GM23338 (cell line): Measurements from ENCODE around the gene MND1. TPM values are rescaled to one million over a fixed set of nuclear protein-coding genes. Genes with fewer than 3 reads are reported as not detected.

Source experiments
- ATAC-seq: fragments of 200-7000 bp; cut with Tn5 transposase; 3 replicates; pipeline ENCODE4 v1.9.1; 2020
- DNase-seq: peaks from one replicate; pipeline ENCODE4 v3.0.0-alpha.2; 2015; ENCODE audit warnings: low spot score
- H2AFZ ChIP-seq: fragments of 200-600 bp; sonication (generic); 2 replicates; pipeline ENCODE4 v1.8.0; 2016; ENCODE audit warnings: antibody characterized with exemption, mild to moderate bottlenecking, moderate library complexity
- H3F3A ChIP-seq: fragments of 200-600 bp; sonication (generic); replicated peaks from 2 replicates; pipeline ENCODE4 v1.8.0; 2017; ENCODE audit warnings: antibody characterized with exemption, mixed run types, low read depth
- H3K27ac ChIP-seq: fragments of 200-600 bp; sonication (generic); 2 replicates; pipeline ENCODE4 v1.6.1; 2016; ENCODE audit warnings: low read depth
- H3K27me3 ChIP-seq: fragments of 200-600 bp; sonication (generic); 2 replicates; pipeline ENCODE4 v1.8.0; 2016; ENCODE audit warnings: mild to moderate bottlenecking, mixed run types, moderate library complexity; ENCODE audit not compliant: insufficient read depth
- H3K36me3 ChIP-seq: fragments of 200-600 bp; sonication (generic); 2 replicates; pipeline ENCODE4 v1.8.0; 2016; ENCODE audit warnings: mild to moderate bottlenecking; ENCODE audit not compliant: insufficient read depth
- H3K4me1 ChIP-seq: fragments of 200-600 bp; sonication (generic); 2 replicates; pipeline ENCODE4 v1.8.0; 2016; ENCODE audit warnings: mild to moderate bottlenecking, moderate library complexity; ENCODE audit not compliant: insufficient read depth
- H3K4me2 ChIP-seq: fragments of 200-600 bp; sonication (generic); 2 replicates; pipeline ENCODE4 v1.7.1; 2017; ENCODE audit warnings: mixed run types
- H3K4me3 ChIP-seq: fragments of 200-600 bp; sonication (generic); 2 replicates; pipeline ENCODE4 v1.6.1; 2016; ENCODE audit warnings: mixed run types
- H3K79me2 ChIP-seq: fragments of 200-600 bp; sonication (generic); replicated peaks from 2 replicates; pipeline ENCODE4 v1.8.0; 2017; ENCODE audit warnings: mild to moderate bottlenecking; ENCODE audit not compliant: insufficient read depth
- H3K9me2 ChIP-seq: fragments of 200-600 bp; sonication (generic); 2 replicates; pipeline ENCODE4 v1.8.0; 2017; ENCODE audit not compliant: insufficient read depth
- H4K20me1 ChIP-seq: fragments of 200-600 bp; sonication (generic); replicated peaks from 2 replicates; pipeline ENCODE4 v1.8.0; 2017; ENCODE audit warnings: mild to moderate bottlenecking; ENCODE audit not compliant: insufficient read depth
- H3K27ac Mint-ChIP-seq: 2 replicates; pipeline ENCODE4 v1.8.0; 2020; ENCODE audit warnings: inconsistent platforms, mild to moderate bottlenecking, moderate library complexity, mixed read lengths
- H3K27me3 Mint-ChIP-seq: 3 replicates; pipeline ENCODE4 v1.8.0; 2022; ENCODE audit warnings: low read depth, mild to moderate bottlenecking, moderate library complexity, mixed read lengths, inconsistent platforms; ENCODE audit not compliant: insufficient read depth, poor library complexity
- H3K36me3 Mint-ChIP-seq: 3 replicates; pipeline ENCODE4 v1.8.0; 2021; ENCODE audit warnings: low read depth, mild to moderate bottlenecking, inconsistent platforms, moderate library complexity, mixed read lengths
- H3K4me1 Mint-ChIP-seq: 3 replicates; pipeline ENCODE4 v1.8.0; 2020; ENCODE audit warnings: mild to moderate bottlenecking, inconsistent platforms, mixed read lengths
- H3K4me3 Mint-ChIP-seq: 3 replicates; pipeline ENCODE4 v1.8.0; 2021; ENCODE audit warnings: moderate library complexity, mild to moderate bottlenecking, inconsistent platforms, mixed read lengths
- H3K9me3 Mint-ChIP-seq: 3 replicates; pipeline ENCODE4 v1.8.0; 2020; ENCODE audit warnings: moderate library complexity, mild to moderate bottlenecking, inconsistent platforms, mixed read lengths
- CREB1 ChIP-seq: fragments of 250-450 bp; sonication (Bioruptor Pico); IDR thresholded peaks from 2 replicates; pipeline ENCODE4 v1.5.0; 2020; ENCODE audit warnings: low read depth, mild to moderate bottlenecking, moderate library complexity
- EZH2 ChIP-seq: fragments of 200-600 bp; sonication (generic); IDR thresholded peaks from one replicate; pipeline ENCODE4 v1.8.0; 2017; ENCODE audit warnings: antibody characterized with exemption, mild to moderate bottlenecking, low read depth; ENCODE audit not compliant: unreplicated experiment
- EZH2phosphoT487 ChIP-seq: fragments of 200-600 bp; sonication (generic); IDR thresholded peaks from one replicate; pipeline ENCODE4 v1.8.1; 2018; ENCODE audit warnings: antibody characterized with exemption; ENCODE audit not compliant: unreplicated experiment
- JUNB ChIP-seq: IDR thresholded peaks from one replicate; pipeline ENCODE4 v1.6.1; 2016; ENCODE audit warnings: antibody characterized with exemption; ENCODE audit not compliant: unreplicated experiment
- NANOG ChIP-seq: IDR thresholded peaks from 2 replicates; pipeline ENCODE4 v1.6.1; 2016; ENCODE audit warnings: antibody characterized with exemption, borderline replicate concordance
- POLR2AphosphoS5 ChIP-seq: IDR thresholded peaks from 2 replicates; pipeline ENCODE4 v1.6.1; 2016; ENCODE audit warnings: antibody characterized with exemption, low read depth
- STAT1 ChIP-seq: IDR thresholded peaks from one replicate; pipeline ENCODE4 v1.6.1; 2016; ENCODE audit warnings: antibody characterized with exemption; ENCODE audit not compliant: unreplicated experiment
- ZNF114 ChIP-seq: fragments of 250-450 bp; sonication (Bioruptor Pico); IDR thresholded peaks from 2 replicates; pipeline ENCODE4 v1.5.0; 2020; ENCODE audit warnings: mild to moderate bottlenecking, moderate library complexity
- ZNF331 ChIP-seq: fragments of 250-450 bp; sonication (Bioruptor Pico); IDR thresholded peaks from 2 replicates; pipeline ENCODE4 v1.5.0; 2020; ENCODE audit warnings: low read depth, mild to moderate bottlenecking, moderate library complexity
- polyA plus RNA-seq: library from polyadenylated mRNA; unstranded; fragments of >200 nt; fragmentation: Nextera tagmentation; extraction: Ambion mirVana; gene quantifications from 2 replicates; pipeline ENCODE4 v1.2.1, GENCODE V29; 2016
- total RNA-seq: library from RNA; depleted of rRNA; stranded (reverse); fragments of >200 nt; shearing (Covaris generic); gene quantifications from 2 replicates; pipeline ENCODE4 v1.2.3, GENCODE V29; 2014
- TF ChIP-seq, protein P1 (sequence below): IDR thresholded peaks from 2 replicates; pipeline ENCODE4 v1.6.1; 2016; ENCODE audit warnings: antibody characterized with exemption
- TF ChIP-seq, protein P2 (sequence below), 2 experiments: fragments of 200-600 bp in 1 of 2; sonication (generic) in 1 of 2; conservative IDR thresholded peaks; 2 replicates each; pipeline versions ENCODE4 v1.5.1 to v1.6.1; 2016 to 2017; ENCODE audit warnings: antibody characterized with exemption in 2 of 2, low read depth in 2 of 2, mild to moderate bottlenecking in 2 of 2, moderate library complexity in 1 of 2
- TF ChIP-seq, protein P3 (sequence below): IDR thresholded peaks from one replicate; pipeline ENCODE4 v1.6.1; 2018; ENCODE audit warnings: antibody characterized with exemption; ENCODE audit not compliant: unreplicated experiment

The MND1 gene
- total and polyA plus RNA-seq, 2 experiments from 2014 or later: 22.5 to 63.5 TPM

DNA sequence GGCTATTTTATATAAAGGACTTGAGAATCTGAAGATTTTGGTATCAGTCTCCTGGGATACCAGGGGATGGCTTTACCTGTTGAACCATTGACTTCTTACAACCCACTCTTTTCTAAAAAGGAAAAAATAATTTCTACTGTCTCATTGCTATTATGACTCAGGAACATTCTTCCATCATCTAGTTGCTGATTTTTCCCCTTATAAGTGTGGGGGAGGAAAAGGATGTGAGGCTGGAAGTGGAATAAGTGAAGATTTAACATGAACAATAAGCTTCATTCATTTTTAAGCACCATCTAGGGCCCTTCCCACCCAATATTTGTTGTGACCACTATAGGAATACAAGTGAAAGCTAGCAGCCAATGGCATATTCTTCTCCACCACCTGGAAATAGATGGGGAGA, 10.6 kb upstream of the MND1 start:
- H3K27me3 ChIP-seq: no peaks in the 10 kb centered on the region
- no peaks in the 10 kb centered on the region; the same call in 1 of the 2 replicates for H3K36me3 ChIP-seq
- H3K4me1 ChIP-seq: peaks cover 21% of the 10 kb centered on the region
- no peak overlapping the region for H3K4me2 ChIP-seq
- H3F3A ChIP-seq: no peaks in the 10 kb centered on the region
- H2AFZ ChIP-seq: no peak overlapping the region
- H3K9me2 ChIP-seq: no peaks in the 10 kb centered on the region
- no peak for DNase-seq
- no peaks in the 10 kb centered on the region for H3K9me3 Mint-ChIP-seq
- ATAC-seq: no peak
- H3K36me3 Mint-ChIP-seq: no peaks in the 10 kb centered on the region; the same call in 2 of the 3 replicates
- TF ChIP-seq ZNF114 (no peak), ZNF331 (no peak), NANOG (no peak), POLR2AphosphoS5 (no peak), CREB1 (no peak), JUNB (no peak), EZH2phosphoT487 (no peak), STAT1 (no peak), EZH2 (no peak)
- TF ChIP-seq, protein P1, sequence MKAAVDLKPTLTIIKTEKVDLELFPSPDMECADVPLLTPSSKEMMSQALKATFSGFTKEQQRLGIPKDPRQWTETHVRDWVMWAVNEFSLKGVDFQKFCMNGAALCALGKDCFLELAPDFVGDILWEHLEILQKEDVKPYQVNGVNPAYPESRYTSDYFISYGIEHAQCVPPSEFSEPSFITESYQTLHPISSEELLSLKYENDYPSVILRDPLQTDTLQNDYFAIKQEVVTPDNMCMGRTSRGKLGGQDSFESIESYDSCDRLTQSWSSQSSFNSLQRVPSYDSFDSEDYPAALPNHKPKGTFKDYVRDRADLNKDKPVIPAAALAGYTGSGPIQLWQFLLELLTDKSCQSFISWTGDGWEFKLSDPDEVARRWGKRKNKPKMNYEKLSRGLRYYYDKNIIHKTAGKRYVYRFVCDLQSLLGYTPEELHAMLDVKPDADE: no peak
- TF ChIP-seq, protein P2, sequence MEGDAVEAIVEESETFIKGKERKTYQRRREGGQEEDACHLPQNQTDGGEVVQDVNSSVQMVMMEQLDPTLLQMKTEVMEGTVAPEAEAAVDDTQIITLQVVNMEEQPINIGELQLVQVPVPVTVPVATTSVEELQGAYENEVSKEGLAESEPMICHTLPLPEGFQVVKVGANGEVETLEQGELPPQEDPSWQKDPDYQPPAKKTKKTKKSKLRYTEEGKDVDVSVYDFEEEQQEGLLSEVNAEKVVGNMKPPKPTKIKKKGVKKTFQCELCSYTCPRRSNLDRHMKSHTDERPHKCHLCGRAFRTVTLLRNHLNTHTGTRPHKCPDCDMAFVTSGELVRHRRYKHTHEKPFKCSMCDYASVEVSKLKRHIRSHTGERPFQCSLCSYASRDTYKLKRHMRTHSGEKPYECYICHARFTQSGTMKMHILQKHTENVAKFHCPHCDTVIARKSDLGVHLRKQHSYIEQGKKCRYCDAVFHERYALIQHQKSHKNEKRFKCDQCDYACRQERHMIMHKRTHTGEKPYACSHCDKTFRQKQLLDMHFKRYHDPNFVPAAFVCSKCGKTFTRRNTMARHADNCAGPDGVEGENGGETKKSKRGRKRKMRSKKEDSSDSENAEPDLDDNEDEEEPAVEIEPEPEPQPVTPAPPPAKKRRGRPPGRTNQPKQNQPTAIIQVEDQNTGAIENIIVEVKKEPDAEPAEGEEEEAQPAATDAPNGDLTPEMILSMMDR (conservative IDR thresholded peaks at IDR 0.05; ENCODE audit: low read depth in 2 of 2): no peak
- TF ChIP-seq, protein P3, sequence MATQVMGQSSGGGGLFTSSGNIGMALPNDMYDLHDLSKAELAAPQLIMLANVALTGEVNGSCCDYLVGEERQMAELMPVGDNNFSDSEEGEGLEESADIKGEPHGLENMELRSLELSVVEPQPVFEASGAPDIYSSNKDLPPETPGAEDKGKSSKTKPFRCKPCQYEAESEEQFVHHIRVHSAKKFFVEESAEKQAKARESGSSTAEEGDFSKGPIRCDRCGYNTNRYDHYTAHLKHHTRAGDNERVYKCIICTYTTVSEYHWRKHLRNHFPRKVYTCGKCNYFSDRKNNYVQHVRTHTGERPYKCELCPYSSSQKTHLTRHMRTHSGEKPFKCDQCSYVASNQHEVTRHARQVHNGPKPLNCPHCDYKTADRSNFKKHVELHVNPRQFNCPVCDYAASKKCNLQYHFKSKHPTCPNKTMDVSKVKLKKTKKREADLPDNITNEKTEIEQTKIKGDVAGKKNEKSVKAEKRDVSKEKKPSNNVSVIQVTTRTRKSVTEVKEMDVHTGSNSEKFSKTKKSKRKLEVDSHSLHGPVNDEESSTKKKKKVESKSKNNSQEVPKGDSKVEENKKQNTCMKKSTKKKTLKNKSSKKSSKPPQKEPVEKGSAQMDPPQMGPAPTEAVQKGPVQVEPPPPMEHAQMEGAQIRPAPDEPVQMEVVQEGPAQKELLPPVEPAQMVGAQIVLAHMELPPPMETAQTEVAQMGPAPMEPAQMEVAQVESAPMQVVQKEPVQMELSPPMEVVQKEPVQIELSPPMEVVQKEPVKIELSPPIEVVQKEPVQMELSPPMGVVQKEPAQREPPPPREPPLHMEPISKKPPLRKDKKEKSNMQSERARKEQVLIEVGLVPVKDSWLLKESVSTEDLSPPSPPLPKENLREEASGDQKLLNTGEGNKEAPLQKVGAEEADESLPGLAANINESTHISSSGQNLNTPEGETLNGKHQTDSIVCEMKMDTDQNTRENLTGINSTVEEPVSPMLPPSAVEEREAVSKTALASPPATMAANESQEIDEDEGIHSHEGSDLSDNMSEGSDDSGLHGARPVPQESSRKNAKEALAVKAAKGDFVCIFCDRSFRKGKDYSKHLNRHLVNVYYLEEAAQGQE: no peak
- no peak overlapping the region for H3K4me3 Mint-ChIP-seq
- peaks cover 21% of the 10 kb centered on the region for H3K4me1 Mint-ChIP-seq
- H3K4me3 ChIP-seq: no peak overlapping the region
- no peaks in the 10 kb centered on the region for H3K79me2 ChIP-seq
- no peaks in the 10 kb centered on the region for H4K20me1 ChIP-seq
- H3K27ac ChIP-seq: no peak overlapping the region
- peaks cover 2% of the 10 kb centered on the region for H3K27me3 Mint-ChIP-seq
- H3K27ac Mint-ChIP-seq: no peak overlapping the region
